Mucosa of descending colon (tissue), 3 donors: Measurements from ENCODE around the gene CLEC16A. TPM values are rescaled to one million over a fixed set of nuclear protein-coding genes. Genes with fewer than 3 reads are reported as not detected.
"Not testable (repeated sequence)": the region's sequence is repeated elsewhere in the genome, so short reads cannot be mapped to it uniquely, and the experiment has no call there.

ENCODE experiments used
- ATAC-seq: fragments of 200-7000 bp; cut with Tn5 transposase; one replicate; pipeline ENCODE4 v1.9.1; 2020; ENCODE audit warnings: mild to moderate bottlenecking, moderate library complexity
- DNase-seq, 3 donors: peaks; one replicate each; pipeline ENCODE4 v3.0.0-alpha.2; 2020
- H3K36me3 ChIP-seq: fragments of 200-600 bp; one replicate; pipeline ENCODE4 v1.8.0; 2021; ENCODE audit warnings: low read depth, mild to moderate bottlenecking
- H3K4me1 ChIP-seq: fragments of 200-600 bp; one replicate; pipeline ENCODE4 v1.8.0; 2021; ENCODE audit warnings: low read depth, mild to moderate bottlenecking
- H3K4me3 ChIP-seq: fragments of 200-600 bp; one replicate; pipeline ENCODE4 v1.8.0; 2021; ENCODE audit warnings: mild to moderate bottlenecking
- H3K9me3 ChIP-seq: fragments of 200-600 bp; one replicate; pipeline ENCODE4 v1.8.0; 2021; ENCODE audit warnings: mild to moderate bottlenecking
- CTCF ChIP-seq: fragments of 200-600 bp; IDR thresholded peaks from one replicate; pipeline ENCODE4 v1.8.0; 2022; ENCODE audit warnings: antibody characterized with exemption, mild to moderate bottlenecking
- intact Hi-C, 2 donors: fragments of 100-400 bp; cut with DNase I in 1 of 2; cut with micrococcal nuclease in 1 of 2; formaldehyde crosslinking; loops; one replicate each; pipeline versions ENCODE4 v1.11.0 to v1.11.1; 2022; cut with DNase I, micrococcal nuclease
- total RNA-seq, 3 donors: library from RNA; stranded (reverse); fragmentation: NEBNext Ultra II Directional in 2 of 3; extraction: Animal tissue kit (Norgen Biotek cat#: 25700) in 2 of 3; gene quantifications; one replicate each; pipeline versions ENCODE4 v1.2.1 to v1.2.4, GENCODE V29; 2021 to 2023
- donor health status: DM: no; HTN: no; CAD: no; lungs with moderate emphysema.
- donor health status: DM: no; HTN: no; CAD: no.
- donor health status: DM: no; HTN: yes; CAD: no.

CLEC16A gene
- total RNA-seq, 3 donors from 2014 or later = 30.3 to 38.1 (median 37.1) TPM

- H3K4me3 ChIP-seq = peak overlapping the region; percentile 50
- ATAC-seq (peak; percentile 2), DNase-seq (peak in 2 of 3 donors; percentile 63 to 71)
- no peaks in the 10 kb centered on the region for H3K9me3 ChIP-seq
- no peaks in the 10 kb centered on the region for H3K36me3 ChIP-seq
- no peak for TF ChIP-seq CTCF
- peaks cover 68% of the 10 kb centered on the region for H3K4me1 ChIP-seq
- intact Hi-C loops = no loop called here
These were observed 3.0 kb upstream of the CLEC16A start for GRCh38 chr16:10941127-10941933.

GRCh38 chr16:10941935-10942351, 2.4 kb upstream of the CLEC16A start:
- Histone ChIP-seq H3K4me1 (peaks cover 66% of the 10 kb centered on the region), H3K4me3 (peak overlapping the region; percentile 50)
- ATAC-seq = peak; percentile 23
- intact Hi-C loops, H3K9me3 ChIP-seq, DNase-seq, H3K36me3 ChIP-seq: not testable (repeated sequence)

GRCh38 chr16:10942352-10943063, 1.9 kb upstream of the CLEC16A start, which contains the start of gene DEXI:
DEXI (minus strand) TSS chr16:10942468; CDS start chr16:10942005, 463 bp downstream.
- Histone ChIP-seq H3K36me3 (no peaks in the 10 kb centered on the region), H3K9me3 (no peaks in the 10 kb centered on the region), H3K4me3 (peak within 1 kb of the TSS; percentile 50), H3K4me1 (peaks cover 61% of the 10 kb centered on the region)
- ATAC-seq (peak; percentile 81), DNase-seq (peak; percentile 94 to 98 (median 95))
- intact Hi-C loops = no loop called here
- TF ChIP-seq CTCF = peak; percentile 36

GRCh38 chr16:10943064-10943353, 1.4 kb upstream of the CLEC16A start:
- ATAC-seq = no peak
- H3K9me3 ChIP-seq = no peaks in the 10 kb centered on the region
- no peaks in the 10 kb centered on the region for H3K36me3 ChIP-seq
- DNase-seq = no peak
- H3K4me3 ChIP-seq = no peak overlapping the region
- intact Hi-C loops = no loop called here
- peaks cover 56% of the 10 kb centered on the region for H3K4me1 ChIP-seq
- no peak for TF ChIP-seq CTCF

- DNase-seq (no peak), ATAC-seq (no peak)
- H3K9me3 ChIP-seq = no peaks in the 10 kb centered on the region
- intact Hi-C loops = no loop called here
- no peak for TF ChIP-seq CTCF
- H3K36me3 ChIP-seq = no peaks in the 10 kb centered on the region
- peaks cover 33% of the 10 kb centered on the region for H3K4me1 ChIP-seq
- peak overlapping the region; percentile 90 for H3K4me3 ChIP-seq
These were observed 862 bp downstream of the CLEC16A start for GRCh38 chr16:10945065-10945787.
